Stimulated activated CD8-positive, alpha-beta memory T cell treated with anti-CD3 and anti-CD28 coated beads, Interleukin-15, amount 100 ng/mL, for 24 hours (primary cell): ENCODE measurements around the gene FAM171A2.
A peak's percentile ranks its signal among the peaks of the same experiment; 100 is the strongest.

Experiments
- DNase-seq: peaks from one replicate; pipeline ENCODE4 v3.0.0-alpha.2; 2020; ENCODE audit warnings: low read depth

The FAM171A2 gene

GRCh38 chr17:44321246-44322120 lies 42.2 kb downstream of the FAM171A2 start:
- no peak for DNase-seq

DNA sequence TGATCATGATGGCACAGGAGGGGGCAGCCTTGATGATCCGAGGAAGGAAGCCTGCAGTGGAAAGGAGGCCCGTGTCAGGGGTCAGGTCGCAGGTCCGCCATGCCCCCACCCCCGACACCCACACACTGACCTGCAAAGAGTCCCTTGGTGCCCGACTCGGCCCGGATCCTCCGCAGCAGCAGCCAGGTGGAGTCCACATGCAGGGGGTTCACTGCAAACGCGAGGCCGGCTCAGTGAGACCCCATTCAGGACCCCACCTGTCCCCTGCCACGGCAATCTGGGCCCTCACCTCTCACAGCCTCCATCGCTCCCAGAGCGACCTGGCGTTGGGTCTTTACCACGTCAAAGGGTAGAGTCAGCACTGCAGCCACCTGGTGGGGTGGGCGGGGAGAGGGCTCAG lies 43.6 kb downstream of the FAM171A2 start:
- no peak for DNase-seq

DNA sequence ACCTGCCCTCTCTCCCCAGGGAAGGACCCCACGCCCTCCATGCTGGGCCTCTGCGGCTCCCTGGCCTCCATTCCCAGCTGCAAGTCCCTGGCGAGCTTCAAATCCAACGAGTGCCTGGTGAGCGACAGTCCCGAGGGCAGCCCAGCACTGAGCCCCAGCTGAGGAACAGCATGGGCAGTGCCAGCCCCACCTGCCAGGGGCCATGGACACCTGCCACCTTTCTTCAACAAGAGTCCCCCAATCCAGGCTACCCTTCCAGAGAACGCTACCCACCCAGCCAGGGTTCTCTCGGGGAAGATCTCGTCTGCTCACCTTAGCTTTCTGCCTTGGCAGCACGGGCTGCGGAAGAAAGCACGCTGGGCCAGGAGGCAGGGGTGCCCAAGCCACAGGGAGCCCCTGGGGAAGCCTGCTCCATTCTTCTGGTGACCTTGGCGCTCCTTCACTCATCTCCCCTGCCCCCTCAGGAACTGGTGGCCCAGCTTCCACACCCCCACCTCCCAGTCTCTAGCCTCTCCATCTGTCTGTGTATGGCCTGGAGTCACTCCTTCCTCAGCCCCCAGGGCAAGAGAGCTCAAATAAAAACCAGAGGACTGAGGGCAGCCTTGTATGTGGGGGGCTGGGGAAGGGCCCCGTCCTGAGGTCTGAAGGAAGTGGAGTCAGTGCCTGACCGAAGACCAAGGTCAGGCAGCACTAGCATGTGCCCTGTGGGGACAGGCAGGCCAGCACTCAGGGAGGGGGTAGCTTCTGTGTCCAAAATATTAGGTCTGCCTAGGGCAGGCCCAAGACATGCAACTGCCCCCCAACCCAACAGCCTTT lies 45.4 kb downstream of the FAM171A2 start:
- DNase-seq, result no peak

DNA sequence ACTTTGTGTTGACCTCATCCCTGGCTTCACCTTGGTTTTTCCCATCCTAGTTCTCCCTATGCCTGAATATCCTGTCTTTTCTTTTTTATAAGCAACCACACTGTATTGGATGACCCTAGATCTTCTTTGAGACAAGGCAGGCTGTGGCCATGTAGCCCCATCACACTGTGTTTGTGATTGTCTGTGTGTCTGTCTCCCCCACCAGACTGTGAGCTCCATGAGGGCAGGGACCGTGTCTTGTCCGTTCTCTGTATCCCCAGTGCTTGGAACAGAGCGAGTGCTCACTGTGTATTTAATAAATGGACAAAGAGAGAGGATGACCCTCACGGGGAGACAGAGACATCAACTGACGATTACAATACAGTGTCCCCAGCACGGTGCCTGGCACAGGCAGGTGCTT lies 46.1 kb downstream of the FAM171A2 start:
- no peak for DNase-seq

DNA sequence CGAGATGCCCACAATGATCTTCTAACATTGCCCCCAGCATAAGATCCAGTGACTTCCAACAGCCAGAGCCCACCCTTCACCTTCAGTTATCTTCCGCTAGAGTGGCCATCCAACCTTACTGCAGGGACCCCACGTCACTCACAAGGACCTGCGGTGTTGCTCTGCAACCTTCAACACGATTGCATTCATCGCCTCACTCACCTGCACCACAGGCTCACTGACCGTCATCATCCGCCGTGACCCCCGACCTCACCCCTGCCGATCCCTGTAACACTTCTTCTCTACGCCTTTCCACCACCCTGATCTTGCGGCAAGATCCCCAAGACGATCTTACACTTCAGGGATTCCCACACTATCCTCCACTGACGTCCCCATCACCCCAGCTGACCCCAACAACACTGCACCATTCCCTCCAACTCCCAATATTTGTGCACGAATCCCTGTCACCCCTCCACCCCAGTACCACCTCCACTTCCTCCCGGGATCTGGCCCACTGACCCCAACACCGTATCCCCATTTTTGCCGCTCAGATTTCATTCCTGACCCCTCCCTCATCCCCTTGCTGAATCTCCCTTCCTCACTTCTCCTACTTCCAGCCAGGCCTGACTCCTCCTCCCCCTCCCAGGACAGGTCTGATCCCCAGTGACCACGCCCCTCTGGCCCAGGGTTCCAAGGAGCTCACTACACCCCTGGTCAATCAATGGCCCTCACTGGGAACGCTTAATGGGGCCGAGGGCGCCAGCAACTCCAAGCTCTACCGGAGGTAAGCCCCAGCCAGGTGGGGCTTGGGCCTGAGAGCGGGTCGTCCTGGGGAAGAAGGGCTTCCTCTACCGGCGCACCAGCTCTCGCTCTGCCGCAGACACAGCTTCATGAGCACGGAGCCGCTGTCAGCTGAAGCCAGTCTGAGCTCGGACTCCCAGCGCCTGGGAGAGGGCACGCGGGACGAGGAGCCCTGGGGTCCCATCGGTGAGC lies 47.6 kb downstream of the FAM171A2 start:
- DNase-seq, result no peak

- peak; percentile 23 for DNase-seq
Measured at GRCh38 chr17:44314869-44315661, 48.6 kb downstream of the FAM171A2 start.

- DNase-seq, result no peak
Measured at GRCh38 chr17:44314524-44314868, 49.2 kb downstream of the FAM171A2 start.

DNA sequence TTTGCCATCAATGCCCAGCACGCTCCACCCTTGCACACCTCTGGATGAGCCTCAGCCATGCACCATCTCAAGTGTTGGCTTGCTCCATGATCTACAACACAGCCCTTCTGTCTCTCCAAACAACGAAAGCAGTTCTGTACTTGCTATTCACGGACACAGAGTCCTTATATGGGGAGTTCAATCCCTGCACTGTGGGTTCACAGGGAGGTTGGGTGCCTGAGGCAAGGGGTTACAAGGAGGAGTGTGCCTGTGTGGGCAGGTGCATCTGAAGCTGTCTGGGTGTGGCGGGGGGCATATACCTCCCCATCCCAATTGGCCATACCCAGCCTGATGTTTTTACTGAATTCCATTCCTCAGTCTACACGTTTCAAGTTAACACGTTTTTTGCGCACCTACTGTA lies 49.6 kb downstream of the FAM171A2 start:
- no peak for DNase-seq

DNA sequence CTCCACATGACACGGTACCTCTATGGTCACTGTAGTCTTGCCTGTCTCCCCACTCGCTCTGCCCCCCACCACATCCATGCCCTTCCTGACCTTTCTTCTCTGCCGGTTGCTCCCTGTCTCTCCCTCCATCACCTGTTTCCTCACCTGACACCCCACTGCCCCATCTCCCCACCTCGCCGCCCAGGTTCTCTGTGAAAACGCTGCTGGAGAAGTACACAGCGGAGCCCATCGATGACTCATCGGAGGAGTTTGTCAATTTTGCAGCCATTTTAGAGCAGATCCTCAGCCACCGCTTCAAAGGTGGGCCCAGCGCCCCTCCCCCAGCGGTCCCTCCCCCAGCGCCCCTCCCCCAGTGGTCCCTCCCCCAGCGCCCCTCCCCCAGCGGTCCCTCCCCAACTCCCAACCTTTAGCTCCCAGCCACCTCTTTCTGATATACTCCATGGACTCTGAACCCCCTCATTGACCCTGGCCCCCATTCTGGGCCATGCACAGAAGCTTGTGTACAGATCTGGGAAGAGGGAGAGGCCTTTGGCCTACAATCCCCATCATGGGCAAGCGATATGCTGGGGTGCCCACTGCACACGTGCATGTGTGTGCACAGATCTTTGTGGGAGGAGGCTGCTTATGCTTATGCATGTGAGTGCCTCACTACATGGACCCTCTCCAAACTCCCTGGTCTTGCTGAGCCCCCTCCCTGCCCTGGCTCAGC lies 51.1 kb downstream of the FAM171A2 start:
- DNase-seq, result no peak

- DNase-seq, result no peak
Measured at GRCh38 chr17:44311562-44312181, 52.0 kb downstream of the FAM171A2 start.

- DNase-seq, result no peak
Measured at GRCh38 chr17:44310609-44311376, 52.9 kb downstream of the FAM171A2 start.

- no peak for DNase-seq
Measured at GRCh38 chr17:44310188-44310587, 53.5 kb downstream of the FAM171A2 start.

GRCh38 chr17:44309472-44309871 lies 54.2 kb downstream of the FAM171A2 start:
- DNase-seq, result no peak

- DNase-seq, result no peak
Measured at GRCh38 chr17:44308865-44309264, 54.8 kb downstream of the FAM171A2 start.

DNA sequence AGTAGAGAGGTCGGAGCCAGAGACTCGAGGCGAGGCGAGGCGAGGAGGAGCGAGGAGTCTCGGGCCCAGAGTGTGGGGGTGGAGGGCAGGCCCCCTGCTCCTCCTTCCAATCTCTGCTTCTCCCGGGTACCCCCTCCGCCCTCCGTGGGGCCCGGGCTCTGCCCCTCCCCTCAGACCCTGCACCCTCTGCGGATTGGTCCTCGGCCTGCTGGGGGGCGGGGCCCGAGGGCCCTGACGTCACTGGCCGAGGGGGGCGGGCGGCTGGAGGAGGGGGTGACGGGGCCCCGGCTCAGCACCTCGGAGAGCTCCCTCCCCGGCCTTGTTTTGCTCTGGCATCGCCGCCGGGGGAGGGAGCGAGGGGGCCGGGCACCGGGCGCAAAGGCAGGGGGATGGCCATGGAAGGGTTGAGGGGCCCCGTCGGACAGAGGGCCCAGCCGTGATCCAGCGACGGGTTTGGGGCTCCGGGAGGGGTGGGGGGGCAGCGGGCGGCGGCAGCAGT lies 55.3 kb downstream of the FAM171A2 start, which contains the start of gene RUNDC3A:
RUNDC3A (plus strand) TSS at position 282 of the 499 bp plus-strand sequence. CDS start 232 bp downstream, outside the sequence.
- peak; percentile 79 for DNase-seq

GRCh38 chr17:44307387-44308186 lies 56.1 kb downstream of the FAM171A2 start:
- DNase-seq, result no peak

DNA sequence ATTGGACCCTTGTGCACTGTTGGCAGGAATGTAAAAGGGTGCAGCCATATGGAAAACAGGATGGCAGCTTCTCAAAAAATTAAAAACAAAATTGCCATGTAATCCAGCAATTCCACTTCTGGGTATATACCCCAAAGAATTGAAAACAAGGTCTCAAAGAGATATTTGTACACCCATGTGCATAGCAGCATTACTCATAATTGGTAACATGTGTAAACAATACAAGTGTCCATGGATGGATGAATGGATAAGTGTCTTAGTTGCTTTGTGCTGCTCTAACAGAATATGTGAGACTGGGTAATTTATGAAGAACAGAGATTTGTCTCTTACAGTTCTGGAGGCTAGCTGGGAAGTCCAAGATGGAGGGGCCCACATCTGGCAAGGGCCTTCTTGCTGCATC lies 59.0 kb downstream of the FAM171A2 start:
- DNase-seq, result no peak
